ENCODE measurements around the gene SNRPA. TPM values are rescaled to one million over a fixed set of nuclear protein-coding genes. Genes with fewer than 3 reads are reported as not detected.

The SNRPA gene
- total RNA-seq, 1 experiment from 2014 or later: 225 TPM

GRCh38 chr19:40797166-40797962 is 46.4 kb downstream of the SNRPA start:
- H3K27ac ChIP-seq (ENCODE audit: insufficient read length, low read depth, low read length): no peak overlapping the region
- H3K18ac ChIP-seq (ENCODE audit: insufficient read length, low read depth, low read length): no peak overlapping the region
- H3K9me3 ChIP-seq (ENCODE audit: control insufficient read depth, low read depth, low read length): no peaks in the 10 kb centered on the region
- Mint-ChIP-seq H3K4me1 (peaks cover 17 to 28% of the 10 kb centered on the region in 2 experiments), H3K9me3 (no peaks in the 10 kb centered on the region), H3K27me3 (ENCODE audit: low read depth) (no peaks in the 10 kb centered on the region; the same call in 1 of the 2 replicates), H3K36me3 (ENCODE audit: insufficient read depth in 1 of 3, low read depth in 3 of 3) (peaks cover 6 to 25% (median 25%) of the 10 kb centered on the region in 3 experiments; a peak in 6 of 7 replicates), H3K27ac (peak overlapping the region; percentile 6 to 98 (median 97)), H3K4me3 (peak overlapping the region; percentile 93 to 96; a peak in 3 of 5 replicates)
- H3K4me1 ChIP-seq (ENCODE audit: insufficient read depth, low read length): peaks cover 2% of the 10 kb centered on the region; the same call in 1 of the 2 replicates
- H2AFZ ChIP-seq (ENCODE audit: low read length): no peak overlapping the region
- H3K79me1 ChIP-seq (ENCODE audit: insufficient read depth, low read depth, low read length, poor library complexity, severe bottlenecking): peaks cover 4% of the 10 kb centered on the region
- no peak overlapping the region for H3K56ac ChIP-seq (ENCODE audit: insufficient read length, low read depth, low read length)
- WGBS (ENCODE audit: extremely low coverage, insufficient read length, low lambda C conversion rate): no CpG with 5 or more reads among the region's 14 CpGs
- TF ChIP-seq CTCF (conservative IDR thresholded peaks at IDR 0.05): no peak
- H4K8ac ChIP-seq (replicated peaks; ENCODE audit: insufficient read length, low read depth, low read length): no peak overlapping the region
- H2BK15ac ChIP-seq (ENCODE audit: low read depth, low read length): no peak overlapping the region
- H3T11ph ChIP-seq (ENCODE audit: low read length): no peak overlapping the region
- H2BK5ac ChIP-seq (ENCODE audit: insufficient read length, low read length): no peak overlapping the region
- H2BK12ac ChIP-seq (ENCODE audit: insufficient read length, low read depth, low read length): no peak overlapping the region
- H3K4me2 ChIP-seq (ENCODE audit: insufficient read depth, insufficient read length, low read length): peak overlapping the region; percentile 59
- peaks cover 9% of the 10 kb centered on the region for H3K23me2 ChIP-seq (ENCODE audit: insufficient read length, low read depth, low read length, poor library complexity, severe bottlenecking)
- no peak overlapping the region for H2BK20ac ChIP-seq (ENCODE audit: low read depth, low read length, poor library complexity, severe bottlenecking)
- no peak overlapping the region for H4K5ac ChIP-seq (ENCODE audit: insufficient read length, low read depth, low read length)
- no peak overlapping the region for H2AK5ac ChIP-seq (ENCODE audit: insufficient read length, low read length)
- H2BK120ac ChIP-seq (ENCODE audit: low read depth, low read length, poor library complexity, severe bottlenecking): no peak overlapping the region
- H3K79me2 ChIP-seq (ENCODE audit: insufficient read depth, low read length): peaks cover 22% of the 10 kb centered on the region; the same call in 1 of the 2 replicates
- no peak overlapping the region for H4K91ac ChIP-seq (ENCODE audit: insufficient read length, low read depth, low read length)
- H3K23ac ChIP-seq (ENCODE audit: insufficient read length, low read depth, low read length): no peak overlapping the region
- H3K4ac ChIP-seq (ENCODE audit: low read depth, low read length): no peak overlapping the region
- H3K27me3 ChIP-seq (ENCODE audit: insufficient read depth, low read length): no peaks in the 10 kb centered on the region
- no peak overlapping the region for H3K14ac ChIP-seq (ENCODE audit: insufficient read depth, low read length)
- H3K9ac ChIP-seq (ENCODE audit: extremely low read depth, insufficient read length, low read length): no peak overlapping the region
- peaks cover 2% of the 10 kb centered on the region for H4K20me1 ChIP-seq (ENCODE audit: control insufficient read depth, insufficient read depth, insufficient read length)
- DNase-seq: no peak
